Measurements from ENCODE around the gene CATSPER1.

CATSPER1 gene

GRCh38 chr11:66056501-66056900, 30.2 kb upstream of the CATSPER1 start:
- Histone ChIP-seq H3K9me3 (ENCODE audit: severe bottlenecking) (no peaks in the 10 kb centered on the region), H3K27ac (no peak overlapping the region), H3K36me3 (peaks cover 85% of the 10 kb centered on the region), H3K27me3 (ENCODE audit: insufficient read depth, low read depth, severe bottlenecking) (no peaks in the 10 kb centered on the region), H3K4me3 (ENCODE audit: low read depth, low read length) (no peak overlapping the region)
- TF ChIP-seq CTCF (IDR thresholded peaks at IDR 0.05; ENCODE audit: low read depth, low read length), result no peak
- DNase-seq, result no peak

- Histone ChIP-seq H3K36me3 (peaks cover 70% of the 10 kb centered on the region), H3K27ac (no peak overlapping the region), H3K4me3 (ENCODE audit: low read depth, low read length) (no peak overlapping the region), H3K27me3 (ENCODE audit: insufficient read depth, low read depth, severe bottlenecking) (no peaks in the 10 kb centered on the region), H3K9me3 (ENCODE audit: severe bottlenecking) (no peaks in the 10 kb centered on the region)
- DNase-seq, result no peak
- no peak for TF ChIP-seq CTCF (IDR thresholded peaks at IDR 0.05; ENCODE audit: low read depth, low read length)
These were observed 28.7 kb upstream of the CATSPER1 start for GRCh38 chr11:66055021-66055420.

GRCh38 chr11:66052664-66052982, 26.3 kb upstream of the CATSPER1 start:
- no peaks in the 10 kb centered on the region for H3K9me3 ChIP-seq (ENCODE audit: severe bottlenecking)
- H3K4me3 ChIP-seq (ENCODE audit: low read depth, low read length), result peak overlapping the region; percentile 87
- no peak for DNase-seq
- no peaks in the 10 kb centered on the region for H3K27me3 ChIP-seq (ENCODE audit: insufficient read depth, low read depth, severe bottlenecking)
- H3K36me3 ChIP-seq, result peaks cover 47% of the 10 kb centered on the region
- no peak for TF ChIP-seq CTCF (IDR thresholded peaks at IDR 0.05; ENCODE audit: low read depth, low read length)
- peak overlapping the region; percentile 98 for H3K27ac ChIP-seq

GRCh38 chr11:66051766-66052663, 25.7 kb upstream of the CATSPER1 start, which contains the start of gene SF3B2:
TSS of gene SF3B2 (plus strand) at chr11:66052364. CDS start at chr11:66052385, 21 bp downstream.
- TF ChIP-seq CTCF (IDR thresholded peaks at IDR 0.05; ENCODE audit: low read depth, low read length), result no peak

GRCh38 chr11:66051371-66051765, 25.1 kb upstream of the CATSPER1 start:
- H3K36me3 ChIP-seq, result peaks cover 35% of the 10 kb centered on the region
- H3K4me3 ChIP-seq (ENCODE audit: low read depth, low read length), result peak overlapping the region; percentile 57
- H3K27ac ChIP-seq, result peak overlapping the region; percentile 98
- H3K27me3 ChIP-seq (ENCODE audit: insufficient read depth, low read depth, severe bottlenecking), result no peaks in the 10 kb centered on the region
- DNase-seq, result no peak
- no peak for TF ChIP-seq CTCF (IDR thresholded peaks at IDR 0.05; ENCODE audit: low read depth, low read length)
- H3K9me3 ChIP-seq (ENCODE audit: severe bottlenecking), result no peaks in the 10 kb centered on the region

More at GRCh38 chr11:66051766-66052663, 25.7 kb upstream of the CATSPER1 start, which contains the start of gene SF3B2:
- DNase-seq, result peak; percentile 98
- peak within 1 kb of the TSS; percentile 87 for H3K4me3 ChIP-seq (ENCODE audit: low read depth, low read length)
- peak within 1 kb of the TSS; percentile 98 for H3K27ac ChIP-seq
- H3K27me3 ChIP-seq (ENCODE audit: insufficient read depth, low read depth, severe bottlenecking), result no peaks in the 10 kb centered on the region
- peaks cover 41% of the 10 kb centered on the region for H3K36me3 ChIP-seq
- no peaks in the 10 kb centered on the region for H3K9me3 ChIP-seq (ENCODE audit: severe bottlenecking)

Measured in WERI-Rb-1 (cell line).